Neuron (in vitro differentiated cells): ENCODE data around the gene DGKE.

ENCODE experiments used
- H2AFZ ChIP-seq: one replicate; pipeline ENCODE4 v1.6.1; 2013; ENCODE audit warnings: low read depth, mild to moderate bottlenecking, inconsistent platforms, low read length, moderate library complexity
- H3K27me3 ChIP-seq: one replicate; pipeline ENCODE4 v1.6.1; 2013; ENCODE audit warnings: low read length; ENCODE audit not compliant: insufficient read depth
- H3K36me3 ChIP-seq: one replicate; pipeline ENCODE4 v1.6.1; 2013; ENCODE audit warnings: low read length; ENCODE audit not compliant: insufficient read depth
- H3K4me1 ChIP-seq: one replicate; pipeline ENCODE4 v1.6.1; 2013; ENCODE audit warnings: low read length; ENCODE audit not compliant: insufficient read depth
- H3K4me3 ChIP-seq: 2 replicates; pipeline ENCODE4 v1.5.1; 2013; ENCODE audit warnings: mild to moderate bottlenecking, low read length, moderate library complexity
- H3K9me3 ChIP-seq: one replicate; pipeline ENCODE4 v1.6.1; 2013; ENCODE audit warnings: low read length

Gene DGKE

DNA sequence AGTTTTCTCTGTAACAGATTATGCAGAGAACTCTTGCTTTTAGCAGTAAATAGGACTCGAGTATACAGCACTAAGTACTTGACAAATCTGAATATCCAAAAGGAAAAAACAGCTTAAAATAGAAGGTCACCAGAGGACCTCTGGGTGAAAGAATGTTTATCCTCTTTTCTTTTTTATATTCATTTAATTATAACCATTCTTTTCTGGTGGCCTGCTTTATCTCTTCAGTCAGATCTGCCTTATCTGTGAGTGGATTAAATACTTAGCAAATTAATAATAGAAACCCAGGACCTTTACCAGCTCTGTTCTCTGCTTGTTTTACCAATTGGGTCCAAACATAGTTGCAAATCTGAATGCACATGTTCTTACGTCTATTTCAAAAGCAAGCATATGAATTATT lies 8.6 kb downstream of the DGKE start:
- Histone ChIP-seq H3K4me1 (no peaks in the 10 kb centered on the region), H3K9me3 (no peaks in the 10 kb centered on the region), H3K36me3 (peaks cover 5% of the 10 kb centered on the region), H3K4me3 (no peak overlapping the region), H3K27me3 (no peaks in the 10 kb centered on the region), H2AFZ (no peak overlapping the region)

DNA sequence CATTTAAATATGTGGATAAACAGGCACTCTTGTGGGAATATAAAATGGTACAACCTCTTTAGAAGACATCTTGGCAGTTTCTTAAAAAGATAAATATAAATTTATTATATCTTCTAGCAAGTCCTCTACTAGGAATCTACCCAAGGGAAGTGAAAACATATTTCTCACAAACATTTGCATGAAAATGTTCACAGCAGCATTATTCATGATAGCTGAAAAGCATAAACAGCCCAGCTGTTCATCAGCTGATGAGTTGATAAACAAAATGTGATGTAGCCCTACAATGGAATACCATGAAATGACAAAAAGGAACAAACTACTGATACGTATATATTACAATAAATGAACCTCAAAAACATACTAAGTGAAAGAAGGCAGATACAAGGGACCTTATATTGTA lies 12.0 kb downstream of the DGKE start:
- H2AFZ ChIP-seq = no peak overlapping the region
- no peaks in the 10 kb centered on the region for H3K4me1 ChIP-seq
- H3K4me3 ChIP-seq = no peak overlapping the region
- H3K27me3 ChIP-seq = no peaks in the 10 kb centered on the region
- H3K36me3 ChIP-seq = peaks cover 9% of the 10 kb centered on the region
- H3K9me3 ChIP-seq = no peaks in the 10 kb centered on the region

DNA sequence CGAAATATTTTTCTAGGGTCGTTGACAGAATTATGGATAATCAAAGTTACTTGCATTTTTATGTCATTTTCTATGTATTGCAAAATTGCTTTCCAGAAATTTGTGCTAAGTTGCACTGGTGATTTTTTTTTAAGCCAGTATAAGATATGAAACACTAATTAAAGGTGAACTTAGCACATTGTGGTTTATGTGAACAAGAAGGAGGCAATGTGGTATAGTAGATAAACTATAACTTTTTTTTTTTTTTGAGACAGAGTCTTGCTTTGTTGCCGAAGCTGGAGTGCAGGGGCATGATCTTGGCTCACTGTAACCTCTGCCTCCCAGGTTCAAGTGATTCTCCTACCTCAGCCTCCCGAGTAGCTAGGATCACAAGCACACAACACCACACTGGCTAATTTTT lies 13.2 kb downstream of the DGKE start:
- no peaks in the 10 kb centered on the region for H3K9me3 ChIP-seq
- H2AFZ ChIP-seq = no peak overlapping the region
- H3K4me3 ChIP-seq = no peak overlapping the region
- no peaks in the 10 kb centered on the region for H3K27me3 ChIP-seq
- peaks cover 9% of the 10 kb centered on the region for H3K36me3 ChIP-seq
- no peaks in the 10 kb centered on the region for H3K4me1 ChIP-seq

DNA sequence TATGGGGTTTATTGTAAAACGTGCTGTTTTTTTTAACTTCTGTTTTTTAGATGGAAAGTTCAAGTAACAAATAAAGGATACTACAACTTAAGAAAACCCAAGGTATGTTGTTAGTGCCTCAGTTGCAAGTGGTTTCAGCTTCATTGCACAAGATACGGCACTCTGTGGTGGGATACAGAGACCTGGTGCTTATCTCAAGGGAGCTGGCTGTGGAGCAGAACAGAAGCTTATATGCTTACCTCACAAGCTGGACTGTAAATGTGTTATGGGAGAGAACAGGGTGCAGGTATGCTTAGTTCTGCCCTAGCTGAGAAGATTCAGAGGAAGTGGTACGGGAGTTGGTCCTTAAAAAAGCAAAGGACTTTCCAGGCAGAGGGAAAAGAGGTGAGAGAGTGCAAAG lies 15.2 kb downstream of the DGKE start:
- Histone ChIP-seq H3K4me1 (no peaks in the 10 kb centered on the region), H3K9me3 (no peaks in the 10 kb centered on the region), H3K4me3 (no peak overlapping the region), H3K27me3 (no peaks in the 10 kb centered on the region), H3K36me3 (peaks cover 9% of the 10 kb centered on the region), H2AFZ (no peak overlapping the region)

DNA sequence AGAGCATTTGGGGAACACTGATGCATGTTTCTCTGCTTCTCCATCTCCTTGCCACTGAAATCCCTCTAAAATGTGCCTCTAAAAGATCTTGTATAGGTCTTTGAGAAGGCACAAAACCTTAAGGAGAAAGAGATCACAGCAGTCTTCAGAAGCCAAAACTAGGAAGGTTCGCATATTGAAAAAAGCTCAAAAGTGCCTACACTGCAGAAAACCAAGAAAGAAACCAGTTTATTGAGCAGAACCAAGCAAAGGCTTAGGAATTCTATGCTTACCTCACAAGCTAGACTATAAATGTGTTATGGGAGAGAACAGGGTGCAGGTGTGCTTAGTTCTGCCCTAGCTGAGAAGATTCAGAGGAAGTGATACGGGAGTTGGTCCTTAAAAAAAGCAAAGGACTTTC lies 16.6 kb downstream of the DGKE start:
- Histone ChIP-seq H3K27me3 (no peaks in the 10 kb centered on the region), H3K36me3 (peaks cover 9% of the 10 kb centered on the region), H2AFZ (no peak overlapping the region), H3K9me3 (no peaks in the 10 kb centered on the region), H3K4me3 (no peak overlapping the region), H3K4me1 (no peaks in the 10 kb centered on the region)

DNA sequence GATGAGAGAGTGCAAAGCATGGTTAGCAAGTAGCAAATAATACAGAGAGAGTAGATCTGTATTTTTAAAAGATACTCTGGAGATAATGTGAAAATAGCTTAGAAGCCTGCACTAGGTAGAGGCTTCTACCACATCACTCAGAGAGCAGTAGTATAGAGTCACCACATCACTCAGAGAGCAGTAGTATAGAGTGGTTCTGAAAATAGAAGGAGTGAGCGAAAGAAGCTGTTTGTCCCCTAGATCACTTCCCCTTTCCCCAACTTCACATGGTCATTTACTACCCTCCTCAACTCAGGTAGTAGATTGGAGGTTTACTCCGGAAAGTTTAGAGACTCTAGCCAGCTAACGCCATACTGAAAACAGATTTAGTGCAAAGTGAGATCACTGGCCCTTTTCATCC lies 17.1 kb downstream of the DGKE start:
- Histone ChIP-seq H3K4me1 (no peaks in the 10 kb centered on the region), H3K27me3 (no peaks in the 10 kb centered on the region), H3K4me3 (no peak overlapping the region), H2AFZ (no peak overlapping the region), H3K36me3 (peaks cover 9% of the 10 kb centered on the region), H3K9me3 (no peaks in the 10 kb centered on the region)

DNA sequence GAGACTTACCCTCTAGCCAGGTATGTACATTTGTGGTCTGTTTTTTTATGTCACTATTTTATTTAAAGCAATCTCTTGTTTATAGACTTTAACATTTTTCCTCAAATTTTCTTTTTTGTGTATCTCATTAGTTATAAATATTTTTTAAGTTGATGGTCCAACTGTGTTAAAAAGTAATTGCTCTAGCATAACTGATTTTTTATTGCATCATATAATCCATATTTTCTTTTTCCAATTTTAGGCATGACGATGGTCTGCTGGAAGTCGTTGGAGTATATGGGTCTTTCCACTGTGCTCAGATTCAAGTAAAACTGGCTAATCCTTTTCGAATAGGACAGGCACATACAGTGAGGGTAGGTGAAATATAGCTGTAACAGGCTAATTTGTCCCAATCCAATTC lies 27.9 kb downstream of the DGKE start:
- Histone ChIP-seq H3K4me3 (no peak overlapping the region), H3K4me1 (no peaks in the 10 kb centered on the region), H3K36me3 (peaks cover 3% of the 10 kb centered on the region), H3K9me3 (no peaks in the 10 kb centered on the region), H2AFZ (no peak overlapping the region), H3K27me3 (no peaks in the 10 kb centered on the region)

DNA sequence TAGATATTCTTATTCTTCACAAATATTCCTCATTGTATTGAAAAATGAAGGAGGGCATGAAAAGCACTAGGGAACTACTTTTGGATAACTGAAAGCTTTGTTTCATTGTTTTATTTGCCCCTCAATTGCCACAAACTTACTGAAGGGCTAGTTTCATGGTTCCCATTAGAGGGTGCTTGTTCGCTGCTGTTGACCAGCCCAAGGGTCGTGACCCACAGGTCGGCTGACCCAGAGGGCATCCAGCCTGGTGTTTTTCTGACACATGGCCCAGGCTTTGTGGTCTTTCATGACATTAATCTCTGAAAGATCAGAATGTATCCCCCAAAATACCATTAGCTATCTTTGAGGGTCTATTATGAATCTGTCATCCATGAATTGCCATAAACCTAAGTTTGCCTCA lies 30.0 kb downstream of the DGKE start:
- no peaks in the 10 kb centered on the region for H3K9me3 ChIP-seq
- H3K36me3 ChIP-seq = peaks cover 3% of the 10 kb centered on the region
- H3K27me3 ChIP-seq = no peaks in the 10 kb centered on the region
- H3K4me1 ChIP-seq = no peaks in the 10 kb centered on the region
- no peak overlapping the region for H3K4me3 ChIP-seq
- H2AFZ ChIP-seq = no peak overlapping the region

DNA sequence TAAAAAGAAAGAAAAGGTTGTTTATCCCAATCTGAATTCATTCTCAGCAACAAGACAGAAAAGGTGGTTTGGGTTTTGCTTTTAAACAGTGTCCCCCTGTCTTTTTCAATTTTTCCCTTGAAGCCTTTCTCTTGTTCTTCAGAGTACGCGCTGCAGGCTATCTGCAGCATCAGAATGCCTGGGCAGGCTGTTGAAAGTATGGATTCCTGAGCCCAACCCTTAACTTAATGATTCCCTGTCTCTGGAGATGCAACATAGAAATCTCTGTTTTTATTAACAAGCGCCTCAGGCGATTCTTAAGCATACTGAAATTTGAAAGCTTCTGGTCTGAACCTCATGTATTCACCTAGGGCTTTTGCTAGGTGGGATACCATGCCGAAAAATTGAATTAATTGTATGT lies 32.1 kb downstream of the DGKE start:
- Histone ChIP-seq H3K9me3 (no peaks in the 10 kb centered on the region), H3K36me3 (peaks cover 3% of the 10 kb centered on the region), H2AFZ (no peak overlapping the region), H3K4me1 (no peaks in the 10 kb centered on the region), H3K4me3 (no peak overlapping the region), H3K27me3 (no peaks in the 10 kb centered on the region)

DNA sequence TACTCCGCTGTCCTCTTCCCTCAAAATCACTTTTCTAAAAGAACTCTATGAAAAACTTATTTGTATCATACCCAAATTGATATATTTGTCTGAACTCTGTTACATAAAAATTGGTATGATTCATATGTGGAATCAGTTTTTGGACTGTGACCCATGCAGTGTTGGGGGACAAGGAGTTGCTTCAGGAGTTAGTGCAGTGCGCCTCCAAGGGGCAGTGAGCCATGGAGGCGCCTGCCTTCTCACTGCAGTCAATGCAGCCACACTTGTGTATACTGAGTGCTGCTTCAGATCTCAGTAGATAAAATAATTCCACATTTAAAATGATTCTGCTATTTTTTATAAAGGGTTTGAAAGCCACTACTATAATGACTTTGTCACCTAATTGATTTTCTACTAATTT lies 32.5 kb downstream of the DGKE start:
- Histone ChIP-seq H3K36me3 (peaks cover 3% of the 10 kb centered on the region), H3K4me1 (no peaks in the 10 kb centered on the region), H3K9me3 (no peaks in the 10 kb centered on the region), H3K27me3 (no peaks in the 10 kb centered on the region), H2AFZ (no peak overlapping the region), H3K4me3 (no peak overlapping the region)

DNA sequence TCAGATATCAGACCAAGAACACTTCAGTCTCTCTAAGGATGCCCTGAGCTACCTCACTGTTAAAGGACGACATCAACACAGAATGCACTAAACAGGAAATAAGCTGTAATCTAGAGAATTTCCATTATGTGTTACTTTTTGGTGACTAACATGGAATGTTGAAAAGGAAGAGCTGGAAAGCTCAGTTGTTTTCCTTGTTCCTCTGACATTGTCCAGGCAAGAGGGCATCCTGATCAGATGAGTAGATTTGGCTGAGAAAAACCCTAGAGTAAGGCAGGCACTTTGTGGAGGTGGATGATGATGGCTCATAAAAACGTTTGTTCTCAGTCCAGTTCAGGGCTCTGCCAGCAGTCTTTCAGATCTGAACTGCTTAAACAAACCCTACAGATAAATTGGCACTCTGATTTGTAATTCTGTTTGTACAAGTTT lies 34.0 kb downstream of the DGKE start:
- no peak overlapping the region for H2AFZ ChIP-seq
- H3K4me1 ChIP-seq = no peaks in the 10 kb centered on the region
- H3K4me3 ChIP-seq = no peak overlapping the region
- H3K9me3 ChIP-seq = no peaks in the 10 kb centered on the region
- H3K36me3 ChIP-seq = peaks cover 2% of the 10 kb centered on the region
- H3K27me3 ChIP-seq = no peaks in the 10 kb centered on the region

DNA sequence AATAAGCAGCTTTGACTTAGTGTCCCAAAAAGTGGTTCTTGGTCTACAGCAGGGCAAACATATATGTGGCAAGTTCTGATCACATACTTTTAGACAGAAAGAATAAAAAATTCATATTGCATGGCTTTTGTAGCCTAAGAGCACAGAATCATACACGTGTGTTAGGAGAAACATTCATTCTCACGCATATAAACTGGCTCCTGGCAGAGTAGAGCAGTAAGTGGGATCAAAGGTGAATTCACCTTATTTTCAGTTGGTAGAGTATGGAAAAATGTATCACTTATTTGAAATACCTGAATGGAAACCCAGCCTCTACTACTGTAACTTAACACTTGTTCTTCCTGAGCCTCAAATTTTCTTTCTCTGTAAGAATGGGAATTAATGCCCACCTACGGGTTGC lies 34.8 kb downstream of the DGKE start:
- Histone ChIP-seq H3K9me3 (no peaks in the 10 kb centered on the region), H3K36me3 (no peaks in the 10 kb centered on the region), H2AFZ (no peak overlapping the region), H3K4me1 (no peaks in the 10 kb centered on the region), H3K4me3 (no peak overlapping the region), H3K27me3 (no peaks in the 10 kb centered on the region)

DNA sequence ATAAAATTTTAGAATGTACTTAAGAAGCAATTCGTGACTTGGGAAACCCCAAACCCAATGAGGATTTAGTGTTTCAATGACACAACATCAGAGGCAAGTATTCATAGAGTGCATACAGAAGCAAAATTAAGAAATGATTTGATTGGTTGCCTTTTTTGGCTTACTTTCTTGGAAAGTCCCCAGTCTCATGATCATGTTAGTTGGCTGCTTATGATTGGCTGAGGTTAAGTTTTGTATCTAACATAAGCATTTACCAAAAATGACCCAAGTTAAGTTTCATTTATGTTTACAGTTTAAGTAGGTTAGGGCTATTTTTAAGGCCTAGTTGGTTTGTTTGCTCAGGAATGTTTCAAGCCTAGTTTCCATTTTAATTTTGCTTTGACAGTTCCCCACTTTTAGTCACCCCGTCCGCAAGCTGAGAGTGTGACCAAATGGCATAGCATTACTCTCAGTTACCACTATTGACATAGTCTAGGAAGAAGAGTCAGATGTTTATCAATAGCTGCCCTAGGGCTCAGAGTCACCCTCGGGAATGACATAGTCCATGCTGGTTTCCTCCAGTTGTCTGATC lies 36.2 kb downstream of the DGKE start:
- no peaks in the 10 kb centered on the region for H3K27me3 ChIP-seq
- H3K9me3 ChIP-seq = no peaks in the 10 kb centered on the region
- no peak overlapping the region for H3K4me3 ChIP-seq
- no peak overlapping the region for H2AFZ ChIP-seq
- no peaks in the 10 kb centered on the region for H3K36me3 ChIP-seq
- H3K4me1 ChIP-seq = no peaks in the 10 kb centered on the region

DNA sequence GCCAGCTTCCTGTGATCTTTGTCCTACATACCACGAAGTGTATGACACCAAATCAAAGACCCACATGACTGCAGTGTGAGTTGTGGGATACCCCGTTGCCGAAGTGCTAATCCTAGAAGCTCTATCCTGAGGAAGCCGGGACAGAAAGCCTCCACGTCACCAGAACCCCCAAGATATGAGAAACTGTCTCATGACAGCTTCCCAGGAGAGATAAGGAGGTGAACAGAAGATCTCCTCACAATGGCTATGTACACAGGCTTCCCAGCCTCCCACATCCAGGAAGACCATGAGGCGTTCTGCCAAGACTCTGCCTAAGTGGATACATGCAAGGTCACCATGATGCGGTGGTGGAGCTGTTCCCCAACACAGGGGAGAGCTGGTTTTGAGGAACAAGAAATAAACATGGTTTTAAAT lies 42.8 kb downstream of the DGKE start:
- no peaks in the 10 kb centered on the region for H3K27me3 ChIP-seq
- H3K4me1 ChIP-seq = no peaks in the 10 kb centered on the region
- H3K36me3 ChIP-seq = no peaks in the 10 kb centered on the region
- H3K4me3 ChIP-seq = no peak overlapping the region
- H2AFZ ChIP-seq = no peak overlapping the region
- H3K9me3 ChIP-seq = peaks cover 4% of the 10 kb centered on the region
